K562 (cell line): Measurements from ENCODE around the gene SERPINA12. TPM values are rescaled to one million over a fixed set of nuclear protein-coding genes. Genes with fewer than 3 reads are reported as not detected.

Experiments used
- ATAC-seq: fragments of 200-7000 bp; cut with Tn5 transposase; 3 replicates; pipeline ENCODE4 v1.9.1; 2020; ENCODE audit warnings: moderate library complexity
- BruUV-seq: library from RNA; stranded (reverse); fragments of 400-500 nt; replicated peaks from 2 replicates; lab custom pipeline; 2021; lab: Mats Ljungman, UMichigan
- CTCF ChIA-PET: fragments of 300-600 bp; formaldehyde crosslinking; extraction: SDS; loops from one replicate; lab custom pipeline; 2021; ENCODE audit warnings: low intra/inter-chr PET ratio; lab: Yijun Ruan, JAX
- POLR2A ChIA-PET: fragments of 300-600, 350-650 bp; sonication (Branson Sonifier 250); formaldehyde crosslinking; extraction: SDS; loops from one replicate; lab custom pipeline; 2021; ENCODE audit warnings: antibody characterized with exemption, inconsistent platforms; lab: Yijun Ruan, JAX
- DNase-seq, 4 experiments: peaks; one replicate each; pipeline versions ENCODE4 v3.0.0 to v3.0.0-alpha.2; 2011 to 2018; ENCODE audit warnings: low spot score in 3 of 4, mixed read lengths in 3 of 4; ENCODE audit errors: extremely low read depth in 1 of 4
- FAIRE-seq: peaks from 2 replicates; lab custom pipeline; 2011; peaks lifted over from hg19 to GRCh38; lab: Jason Lieb, UNC
- H2AFZ ChIP-seq: 2 replicates; pipeline ENCODE4 v1.6.0; 2011; ENCODE audit warnings: low read depth, low read length, control low read depth, inconsistent platforms
- H3K27ac ChIP-seq: fragments of 200-600 bp; 3 replicates; pipeline ENCODE4 v1.8.0; 2011; ENCODE audit warnings: low read depth, mild to moderate bottlenecking, control low read depth, inconsistent platforms, low read length, moderate library complexity, mixed read lengths; ENCODE audit errors: extremely low read depth
- H3K27me3 ChIP-seq, 2 experiments: fragments of 300-600 bp in 1 of 2; 2 replicates in 1 of 2; 3 replicates in 1 of 2; pipeline versions ENCODE4 v1.6.0 to v1.8.0; 2011; ENCODE audit warnings: inconsistent platforms in 2 of 2, low read length in 2 of 2, mild to moderate bottlenecking in 1 of 2, mixed read lengths in 1 of 2, moderate library complexity in 1 of 2; ENCODE audit not compliant: control insufficient read depth in 2 of 2, insufficient read depth in 2 of 2
- H3K36me3 ChIP-seq: fragments of 300-600 bp; 3 replicates; pipeline ENCODE4 v1.8.0; 2011; ENCODE audit warnings: mild to moderate bottlenecking, low read length, inconsistent platforms; ENCODE audit not compliant: control insufficient read depth, insufficient read depth
- H3K4me1 ChIP-seq, 2 experiments: fragments of 200-600 bp in 1 of 2; replicated peaks in 1 of 2; 2 replicates in 1 of 2; 3 replicates in 1 of 2; pipeline versions ENCODE4 v1.5.1 to v1.8.0; 2011; ENCODE audit warnings: inconsistent platforms in 2 of 2, low read length in 2 of 2, mild to moderate bottlenecking in 1 of 2, mixed read lengths in 1 of 2, moderate library complexity in 1 of 2; ENCODE audit not compliant: control insufficient read depth in 2 of 2, insufficient read depth in 2 of 2
- H3K4me2 ChIP-seq: 2 replicates; pipeline ENCODE4 v1.6.1; 2011; ENCODE audit warnings: low read length, control low read depth, inconsistent platforms, mixed read lengths; ENCODE audit not compliant: insufficient read depth
- H3K4me3 ChIP-seq: fragments of 200-600 bp; sonication (generic), shearing (Covaris generic); 2 replicates; pipeline ENCODE4 v1.5.1; 2016; ENCODE audit warnings: control low read depth, inconsistent platforms
- H3K79me2 ChIP-seq: fragments of 200-600 bp; 3 replicates; pipeline ENCODE4 v1.8.0; 2011; ENCODE audit warnings: low read length, inconsistent platforms; ENCODE audit not compliant: control insufficient read depth, insufficient read depth
- H3K9ac ChIP-seq, 2 experiments: 2 replicates each; pipeline versions ENCODE4 v1.6.0 to v1.6.1; 2011; ENCODE audit warnings: low read depth in 2 of 2, low read length in 2 of 2, control low read depth in 1 of 2, inconsistent platforms in 1 of 2, mild to moderate bottlenecking in 1 of 2, mixed read lengths in 1 of 2; ENCODE audit not compliant: insufficient read depth in 1 of 2
- H3K9me1 ChIP-seq: one replicate; pipeline ENCODE4 v1.6.0; 2011; ENCODE audit warnings: inconsistent platforms, mild to moderate bottlenecking, low read length, moderate library complexity; ENCODE audit not compliant: control insufficient read depth, insufficient read depth
- H3K9me3 ChIP-seq: replicated peaks from 2 replicates; pipeline ENCODE4 v1.5.1; 2011; ENCODE audit warnings: low read depth, low read length, inconsistent platforms; ENCODE audit not compliant: control insufficient read depth, insufficient read depth
- H4K20me1 ChIP-seq: replicated peaks from 2 replicates; pipeline ENCODE4 v1.6.1; 2011; ENCODE audit warnings: low read length, inconsistent platforms, mixed read lengths; ENCODE audit not compliant: control insufficient read depth, insufficient read depth
- ARNT ChIP-seq, 2 experiments: fragments of 450-650 bp; IDR thresholded peaks; 2 replicates each; pipeline ENCODE4 v1.6.1; 2016; ENCODE audit warnings: mild to moderate bottlenecking in 1 of 2
- CHAMP1 ChIP-seq: fragments of 450-650 bp; IDR thresholded peaks from 2 replicates; pipeline ENCODE4 v1.6.1; 2016; ENCODE audit warnings: mild to moderate bottlenecking
- GMEB1 ChIP-seq: fragments of 250-450 bp; sonication (Bioruptor Pico); IDR thresholded peaks from 2 replicates; pipeline ENCODE4 v1.4.0; 2020; ENCODE audit warnings: mild to moderate bottlenecking
- HMGXB4 ChIP-seq: sonication (generic); formaldehyde crosslinking; IDR thresholded peaks from 2 replicates; pipeline ENCODE4 v1.8.1; 2023; ENCODE audit warnings: mild to moderate bottlenecking, missing genetic modification reagents
- RBM34 ChIP-seq: fragments of 200-400 bp; formaldehyde crosslinking; IDR thresholded peaks from 2 replicates; pipeline ENCODE4 v1.6.1; 2018; ENCODE audit warnings: low read length, borderline replicate concordance; ENCODE audit not compliant: insufficient read depth
- SAFB ChIP-seq: fragments of 200-400 bp; formaldehyde crosslinking; IDR thresholded peaks from 2 replicates; pipeline ENCODE4 v1.6.1; 2017; ENCODE audit warnings: low read depth, low read length, borderline replicate concordance
- ZNF766 ChIP-seq: fragments of 200-800 bp; sonication (Bioruptor generic); conservative IDR thresholded peaks from 2 replicates; pipeline ENCODE4 v1.6.1; 2016; ENCODE audit warnings: missing genetic modification characterization, missing compliant biosample characterization
- WGBS: fragments of 100-300 bp; shearing (Covaris generic); methylation state at CpG from one replicate; pipeline ENCODE4 v1.1.6; 2016; ENCODE audit warnings: low coverage, mixed read lengths; ENCODE audit not compliant: insufficient coverage; ENCODE audit errors: missing lambda C conversion rate; 5-methylcytosine and 5-hydroxymethylcytosine counted together
- in situ Hi-C: fragments of 300-500 bp; cut with MboI; formaldehyde crosslinking; loops from 4 replicates; pipeline ENCODE4 v1.15.0; 2018; ENCODE audit warnings: inconsistent platforms, mixed read lengths
- intact Hi-C: fragments of 100-400 bp; cut with micrococcal nuclease; formaldehyde crosslinking; loops from 2 replicates; pipeline ENCODE4 v1.14.2; 2022
- polyA plus RNA-seq, 8 experiments: library from polyadenylated mRNA; depleted of rRNA in 4 of 8; stranded (reverse) in 5 of 8; unstranded in 3 of 8; fragments of >200 nt; fragmentation: Nextera tagmentation in 2 of 8; fragmentation: Illumina TruSeq in 1 of 8; extraction: Ambion mirVana in 2 of 8; extraction: Trizol in 1 of 8; gene quantifications; 2 replicates each; pipeline versions ENCODE4 v1.2.1 to v1.2.3, GENCODE V29; 2011 to 2014; ENCODE audit warnings: inconsistent platforms in 1 of 8, missing spikeins in 1 of 8
- total RNA-seq, 7 experiments: library from RNA; depleted of rRNA in 6 of 7; stranded (reverse); fragments of >200 nt in 6 of 7; fragmentation: Illumina TruSeq in 2 of 7; extraction: Trizol in 2 of 7; gene quantifications; 2 replicates each; pipeline versions ENCODE4 v1.2.1 to v1.2.3, GENCODE V29; 2011 to 2021; ENCODE audit warnings: low replicate concordance in 1 of 7

Gene SERPINA12
- total and polyA plus RNA-seq, 9 of the 15 experiments (the other 6 are each of a cell fraction or from before 2014, with no cell fraction given), result not detected

GRCh38 chr14:94557327-94557726 is 48.1 kb upstream of the SERPINA12 start (continued):
- TF ChIP-seq GMEB1 (CRISPR knock-in tag) (no peak), RBM34 (no peak), CHAMP1 (no peak)
- TF ChIP-seq, all 486 proteins: peak for 0

- POLR2A ChIA-PET, result no interaction called here
Observed at GRCh38 chr14:94555991-94556390, 46.7 kb upstream of the SERPINA12 start.

More at GRCh38 chr14:94555991-94556390, 46.7 kb upstream of the SERPINA12 start:
- WGBS, result 3% methylated on average over 5 of the region's 9 CpGs
- Histone ChIP-seq H3K4me3 (no peak overlapping the region), H3K4me2 (no peak overlapping the region), H3K4me1 (no peaks in the 10 kb centered on the region), H3K27me3 (no peaks in the 10 kb centered on the region), H3K79me2 (no peaks in the 10 kb centered on the region), H3K9ac (no peak overlapping the region), H4K20me1 (no peaks in the 10 kb centered on the region), H3K9me1 (no peaks in the 10 kb centered on the region), H3K9me3 (no peaks in the 10 kb centered on the region), H3K27ac (no peak overlapping the region), H3K36me3 (no peaks in the 10 kb centered on the region), H2AFZ (no peak overlapping the region)
- TF ChIP-seq SAFB (no peak), ARNT (IDR thresholded peaks at IDR 0.05) (no peak), HMGXB4 (CRISPR knock-in tag) (no peak), ZNF766 (CRISPR knock-in tag) (no peak)
- no TSS peak for BruUV-seq
- intact Hi-C loops (no loop called here), in situ Hi-C loops (no loop called here)
- DNase-seq (no peak), FAIRE-seq (no peak), ATAC-seq (no peak)
- CTCF ChIA-PET, result no interaction called here
